GM18517 (cell line): ENCODE data around the gene VSTM4.

Experiments
- ATAC-seq: cut with Tn5 transposase; IDR thresholded peaks from one replicate; pipeline ENCODE4 v1.9.1; 2021; ENCODE audit warnings: mild to moderate bottlenecking, moderate library complexity; ENCODE audit not compliant: unreplicated experiment

VSTM4 gene

DNA sequence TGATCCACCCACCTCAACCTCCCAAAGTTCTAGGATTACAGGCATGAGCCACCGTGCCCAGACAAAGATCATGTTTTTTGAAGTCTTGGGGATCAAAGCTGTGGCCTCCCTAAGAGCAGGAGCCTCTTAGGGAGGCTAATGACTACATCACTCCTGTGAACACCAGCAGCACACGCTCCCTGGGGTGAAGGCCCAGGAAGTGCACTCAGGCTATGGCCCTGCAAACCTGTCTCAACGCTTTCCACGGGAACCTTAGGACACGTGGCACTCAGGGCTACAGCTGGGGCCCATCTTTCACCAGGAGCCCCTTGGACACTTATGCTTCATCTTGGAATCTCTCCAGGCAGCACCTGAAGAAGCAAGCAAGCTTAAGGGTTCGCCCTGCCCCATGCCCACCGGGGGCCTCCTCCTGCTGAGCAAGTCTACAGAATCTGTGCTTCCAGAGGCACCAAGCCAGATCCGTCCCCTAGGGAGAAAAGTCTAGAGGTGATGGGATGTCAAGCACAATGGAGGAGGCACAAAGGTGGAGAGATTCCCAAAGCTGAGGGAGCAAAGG, 18.4 kb downstream of the VSTM4 start:
- ATAC-seq, result no peak

DNA sequence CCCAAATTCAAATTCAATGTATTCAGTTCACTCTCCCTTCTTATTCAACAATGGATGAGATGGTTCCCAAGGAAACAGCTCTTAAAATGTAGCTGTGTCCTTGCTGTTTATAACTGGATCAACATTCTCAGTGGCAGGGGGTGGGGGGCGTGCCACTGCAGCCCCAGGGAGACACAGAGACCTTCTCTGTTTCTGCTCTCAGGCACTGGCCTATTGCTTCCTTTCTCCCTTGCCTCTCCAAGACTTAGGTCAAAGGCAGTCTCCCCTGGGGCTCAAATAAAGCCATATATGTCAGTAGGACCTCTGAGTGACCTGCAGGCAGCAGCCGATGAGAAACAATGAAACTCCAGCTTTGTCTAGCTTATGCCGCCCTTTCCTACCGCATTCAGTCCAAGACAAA, 20.7 kb downstream of the VSTM4 start:
- no peak for ATAC-seq

DNA sequence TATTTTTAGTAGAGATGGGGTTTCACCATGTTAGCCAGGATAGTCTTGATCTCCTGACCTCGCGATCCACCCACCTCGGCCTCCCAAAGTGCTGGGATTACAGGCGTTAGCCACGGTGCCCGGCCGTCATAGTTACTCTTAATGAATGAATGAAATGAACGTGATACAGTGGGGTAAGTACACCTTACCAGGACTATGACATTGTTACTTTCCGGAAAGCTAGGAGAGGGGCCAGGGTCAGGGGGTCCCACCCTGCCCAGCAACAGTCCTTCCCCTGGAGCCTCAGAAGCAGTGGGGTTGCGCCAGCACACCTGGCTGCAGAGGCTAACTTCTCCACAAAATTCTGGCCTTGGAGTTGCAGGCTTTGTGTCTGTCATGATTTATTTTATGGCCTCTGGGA, 21.4 kb downstream of the VSTM4 start:
- ATAC-seq, result no peak

DNA sequence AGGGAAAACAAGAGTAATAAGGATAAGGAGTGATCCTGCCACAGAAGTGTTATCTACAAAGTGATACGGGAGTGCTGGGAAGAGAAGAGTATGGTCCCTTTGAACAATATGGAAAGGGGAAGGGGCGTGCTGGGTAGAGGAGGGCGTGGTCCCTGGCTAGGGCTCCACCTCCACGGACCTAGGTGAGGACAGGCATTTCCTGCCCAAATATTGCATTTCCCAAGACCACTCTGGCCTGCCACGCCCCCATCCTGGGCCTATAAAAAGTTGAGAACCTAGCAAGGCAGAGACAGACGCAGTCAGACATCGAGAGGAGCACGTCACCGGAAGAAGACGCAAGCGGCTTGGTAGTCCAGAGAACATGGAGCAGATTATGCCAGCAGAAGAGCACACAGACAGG, 22.8 kb downstream of the VSTM4 start:
- no peak for ATAC-seq

DNA sequence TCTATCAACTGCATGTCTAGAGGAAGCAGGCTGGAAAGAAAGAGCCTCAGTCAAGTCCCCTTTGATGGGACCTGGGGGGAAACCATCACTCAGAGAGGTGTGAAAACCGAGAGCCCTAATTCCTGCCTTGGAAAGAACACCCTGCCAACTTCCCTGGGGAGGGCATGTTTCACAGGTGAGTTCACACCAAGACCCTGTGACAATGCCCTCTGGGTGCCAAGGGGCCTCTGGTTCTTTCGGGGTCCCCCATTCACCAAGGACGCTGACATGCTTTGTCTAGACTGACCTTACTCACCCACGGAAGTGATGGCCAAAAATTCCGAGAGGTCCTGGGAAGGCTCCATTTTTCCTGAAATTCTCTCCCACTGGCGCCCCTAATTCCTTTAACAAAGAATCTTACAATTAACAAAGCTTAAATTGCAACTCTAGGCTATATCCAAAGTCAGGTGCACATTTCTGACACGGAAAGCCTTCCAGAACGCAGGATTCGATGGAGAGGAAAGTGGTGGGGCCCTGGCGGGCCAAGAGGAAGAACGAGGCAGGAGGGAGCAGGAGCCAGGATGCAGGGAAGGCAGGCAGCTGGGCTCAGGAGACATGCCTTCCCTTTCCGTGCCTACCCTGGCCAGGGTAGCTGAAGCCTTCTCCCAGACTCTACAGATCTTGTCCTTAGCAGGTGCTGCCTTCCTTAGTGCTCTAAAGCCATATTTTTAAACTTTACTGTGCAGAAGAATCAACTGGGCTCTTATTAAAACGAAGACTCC, 23.7 kb downstream of the VSTM4 start:
- ATAC-seq, result no peak

DNA sequence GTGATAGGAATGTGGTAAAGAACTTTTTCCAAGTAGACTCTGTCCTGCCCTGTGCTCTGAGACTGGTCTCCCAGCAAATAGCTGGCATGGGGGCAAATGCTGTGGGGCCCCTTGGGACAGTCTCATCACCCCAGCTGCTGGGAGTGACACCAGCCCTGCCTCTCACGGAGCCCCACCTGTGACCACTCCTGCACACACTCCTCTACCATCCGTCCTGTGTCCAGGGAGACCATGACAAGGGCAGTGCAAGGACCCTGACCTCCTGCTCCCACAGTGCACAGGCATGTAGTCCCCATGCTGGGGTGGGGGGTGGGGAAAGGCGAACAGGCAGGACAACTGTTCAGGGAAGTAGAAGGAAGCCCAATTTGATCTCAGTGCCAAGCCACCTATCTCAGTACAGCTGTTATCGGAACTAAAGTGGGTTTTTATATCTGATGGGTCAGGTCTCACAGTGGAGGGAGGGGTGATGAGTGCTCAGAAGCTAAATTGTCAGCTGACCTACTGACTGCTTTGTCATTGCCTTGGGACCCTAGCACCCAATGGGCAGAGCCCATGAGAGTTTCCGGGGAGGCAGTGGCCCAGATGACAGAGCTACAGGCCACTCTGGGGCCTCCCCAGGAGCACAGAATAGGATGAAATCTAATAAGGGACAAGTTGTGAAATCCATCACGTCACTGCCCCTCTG, 24.5 kb downstream of the VSTM4 start:
- ATAC-seq, result no peak

DNA sequence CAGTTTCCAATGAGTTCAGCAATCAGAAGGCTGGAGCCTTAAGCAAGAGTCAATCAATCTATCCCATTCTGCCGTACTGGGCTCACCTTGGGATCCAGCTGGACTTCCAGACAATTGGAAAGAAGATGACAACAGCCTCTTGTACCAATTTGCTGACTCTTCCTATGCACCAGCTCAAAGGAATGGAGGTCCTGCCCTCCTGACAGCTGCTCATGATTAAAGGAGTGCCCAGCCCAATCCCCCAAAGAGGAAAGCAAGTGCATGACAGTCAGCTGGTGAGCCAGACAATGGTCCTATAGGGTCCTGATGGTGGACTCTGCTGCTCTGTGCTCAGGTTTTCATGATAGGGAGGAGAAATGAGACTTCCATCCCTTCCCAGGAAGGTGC, 25.1 kb downstream of the VSTM4 start:
- no peak for ATAC-seq

DNA sequence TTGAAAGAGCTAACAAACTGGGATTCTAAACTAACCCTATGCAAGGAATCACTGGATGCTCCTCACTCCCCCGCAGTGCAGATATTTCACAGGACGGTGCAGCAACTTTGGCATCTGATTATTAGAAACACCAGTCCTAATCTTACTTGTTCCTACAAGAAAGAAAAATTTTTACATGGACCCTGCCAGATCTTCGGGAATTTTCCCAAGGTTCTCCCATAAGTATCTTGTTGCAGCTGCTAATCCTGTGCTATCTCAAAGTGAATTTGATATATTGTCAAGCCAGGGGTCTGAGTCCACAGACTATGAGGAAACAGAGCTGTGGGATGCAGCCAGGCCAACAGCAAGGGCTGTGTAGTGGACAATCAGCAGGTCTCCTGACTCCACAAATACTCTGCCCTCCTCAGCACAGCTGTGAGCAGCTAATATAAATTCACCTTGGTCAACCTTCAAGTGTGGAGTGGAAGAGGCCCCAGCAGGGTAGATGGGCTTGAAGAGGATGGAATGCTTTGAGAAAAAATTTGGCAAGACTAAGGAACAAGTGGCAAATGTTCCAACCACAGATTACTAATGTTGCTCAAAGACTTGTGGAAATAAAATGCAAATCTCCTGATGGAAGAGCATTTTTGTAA, 25.6 kb downstream of the VSTM4 start:
- ATAC-seq, result no peak

DNA sequence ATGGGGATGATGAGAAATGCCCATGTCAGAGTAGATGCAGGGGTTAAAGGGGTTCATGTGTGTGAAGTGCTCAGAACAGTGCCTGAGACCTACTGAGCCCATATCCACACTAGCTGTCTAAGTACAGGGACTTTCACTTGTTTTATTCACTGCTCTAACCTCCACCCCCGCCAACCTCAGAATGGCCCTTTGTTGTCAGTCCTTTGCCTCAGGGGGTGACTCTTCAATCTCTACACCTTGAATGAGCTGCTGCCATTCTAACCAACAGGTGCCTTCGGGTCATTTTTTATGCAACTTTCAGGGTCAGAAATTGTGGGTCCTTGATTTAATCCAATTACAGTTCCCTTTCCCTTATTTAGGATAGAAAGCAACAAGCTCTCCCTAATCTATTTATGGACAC, 26.2 kb downstream of the VSTM4 start:
- ATAC-seq, result no peak

DNA sequence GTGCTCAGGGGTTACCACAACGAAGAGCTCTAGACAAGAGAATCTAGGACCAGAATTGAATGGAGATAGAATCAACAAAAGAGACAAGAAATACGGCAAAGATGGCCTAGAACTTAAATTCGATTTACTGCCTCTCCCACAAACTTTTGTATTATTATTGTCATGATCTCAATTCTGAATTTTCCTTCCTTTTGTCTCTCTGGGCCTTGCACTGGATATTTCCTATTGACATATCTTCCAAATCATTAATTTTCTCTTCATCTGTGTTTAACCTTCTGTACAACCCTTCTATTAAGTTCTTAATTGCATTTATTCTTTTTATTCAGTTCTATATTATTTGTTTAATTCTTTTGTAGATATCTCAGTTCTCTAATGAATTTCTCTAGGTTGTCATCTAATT, 28.4 kb downstream of the VSTM4 start:
- ATAC-seq, result no peak

DNA sequence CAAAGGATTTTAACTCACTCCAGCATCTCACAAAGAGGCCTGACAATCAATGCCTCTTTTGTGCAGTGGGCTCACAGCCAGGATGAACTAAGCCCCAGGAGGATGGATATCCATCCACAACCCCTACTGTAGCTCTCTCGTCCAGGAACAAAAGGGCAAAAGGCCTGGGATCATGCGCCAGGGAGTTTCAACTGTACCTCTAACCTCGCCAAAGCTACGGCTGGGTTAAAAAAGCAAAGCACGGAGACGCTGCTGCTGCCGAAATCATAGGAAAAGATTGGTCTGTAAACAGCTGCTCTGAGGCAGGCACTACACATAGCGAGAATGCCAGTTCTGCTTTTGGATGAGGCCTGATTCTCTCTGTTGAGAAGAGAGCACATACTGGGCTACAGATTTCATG, 32.1 kb downstream of the VSTM4 start:
- ATAC-seq, result no peak

DNA sequence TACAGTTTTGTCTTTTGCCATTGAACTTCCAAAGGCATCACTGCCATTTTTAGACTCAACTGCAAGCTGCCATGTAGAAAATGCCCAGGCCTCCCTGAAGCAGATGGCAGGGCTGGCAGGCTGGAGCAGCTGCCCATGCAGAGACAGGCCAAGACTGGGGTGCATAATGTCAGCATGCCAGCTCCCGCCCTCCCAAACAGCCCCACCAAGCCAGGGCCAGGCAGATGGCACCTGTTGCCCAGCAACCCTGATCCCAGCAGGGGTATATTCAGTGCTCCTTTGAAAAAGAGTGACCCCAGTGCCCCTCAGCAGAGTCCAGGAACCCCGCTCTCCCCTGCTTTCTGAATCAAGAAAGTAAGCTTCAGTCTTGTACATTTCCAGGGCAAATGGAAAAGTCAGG, 32.6 kb downstream of the VSTM4 start:
- no peak for ATAC-seq

DNA sequence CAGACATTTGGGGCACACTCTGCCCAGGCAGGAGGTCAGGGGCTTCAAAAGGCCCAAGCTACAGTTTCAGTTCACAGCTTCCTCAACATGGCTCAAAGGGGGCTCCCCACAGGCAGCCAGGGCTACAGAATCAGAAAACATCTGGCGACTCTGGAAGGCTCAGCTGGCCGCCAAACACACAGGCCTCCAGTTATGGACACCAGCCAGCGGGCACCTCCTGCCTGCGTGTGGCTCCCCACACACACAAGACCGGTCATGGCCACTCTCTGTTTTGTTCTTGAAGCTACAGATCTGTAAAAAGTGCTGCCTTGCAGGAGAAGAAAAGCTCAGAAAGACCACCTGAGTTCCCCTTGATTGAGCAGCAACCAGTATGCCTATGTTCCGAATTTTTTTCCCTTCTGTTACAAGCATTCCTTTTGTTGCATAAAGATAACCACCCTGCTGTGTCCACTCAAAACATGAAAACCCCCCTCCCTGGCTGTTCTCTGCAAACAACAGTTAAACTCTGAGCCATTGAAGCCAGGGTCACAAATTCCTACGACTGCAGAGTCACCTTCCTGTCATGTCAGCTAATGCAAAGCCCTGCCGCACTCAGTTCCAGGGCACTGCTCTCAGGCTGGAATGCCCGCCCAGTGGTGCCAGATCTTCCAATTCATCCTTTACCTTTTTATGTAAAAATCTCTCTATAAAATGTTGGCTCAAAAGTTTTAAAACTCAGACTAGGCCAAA, 33.6 kb downstream of the VSTM4 start:
- no peak for ATAC-seq

DNA sequence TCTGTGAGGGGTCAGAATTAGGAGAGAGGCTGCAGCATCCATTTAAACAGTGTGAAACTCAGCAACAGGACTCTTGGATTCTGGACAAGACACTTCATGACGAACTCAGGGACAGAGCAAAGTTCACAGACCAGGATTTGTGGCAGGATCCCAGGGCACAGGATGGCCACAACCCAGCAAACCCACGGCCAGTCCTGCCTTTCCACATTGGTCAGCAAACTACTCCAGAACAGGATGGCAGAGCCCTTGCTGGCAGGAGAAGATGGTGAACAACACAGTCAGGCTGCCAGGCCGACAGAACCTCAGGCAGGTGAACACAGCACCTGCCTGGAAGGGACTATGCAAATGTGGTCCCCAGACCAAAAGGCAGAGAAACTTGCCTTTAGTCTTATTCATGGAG, 34.4 kb downstream of the VSTM4 start:
- ATAC-seq, result no peak

DNA sequence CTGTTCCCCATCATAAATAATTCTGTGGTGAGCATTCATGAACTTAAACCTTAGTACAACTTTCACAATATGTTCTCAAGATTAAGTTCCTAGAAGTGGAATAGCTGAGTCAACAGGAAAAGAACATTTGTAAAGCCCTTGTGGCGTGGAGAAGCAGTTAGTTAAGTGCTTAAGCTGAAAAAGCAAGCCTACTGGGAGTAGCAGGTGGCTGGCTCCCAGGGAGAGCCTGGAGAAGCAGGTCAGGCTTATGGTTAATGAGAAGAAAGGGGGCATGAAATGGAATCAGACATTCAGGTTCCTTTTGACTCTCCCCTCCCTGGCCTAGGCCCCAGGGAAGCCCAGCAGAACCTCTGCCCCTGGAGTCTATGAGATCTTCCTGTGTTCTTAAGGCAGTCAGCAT, 35.3 kb downstream of the VSTM4 start:
- no peak for ATAC-seq

DNA sequence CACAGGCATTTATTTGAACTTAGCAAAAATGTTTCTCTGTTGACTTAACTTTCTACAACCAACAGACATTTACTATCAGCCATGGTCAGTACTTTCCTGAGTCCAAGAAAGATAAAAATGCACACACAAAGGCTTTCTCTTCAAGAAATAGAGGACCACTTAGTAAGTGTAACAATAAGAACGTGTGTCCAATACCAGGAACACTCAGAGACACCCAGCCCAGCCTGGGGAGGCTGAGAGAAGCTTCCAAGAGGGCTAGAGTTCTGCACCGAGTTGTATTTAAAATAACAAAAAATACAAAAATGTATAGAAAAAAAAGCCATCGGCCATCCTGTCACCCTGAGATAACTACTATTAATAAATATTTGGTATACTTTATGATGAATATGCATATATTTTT, 35.8 kb downstream of the VSTM4 start:
- no peak for ATAC-seq

DNA sequence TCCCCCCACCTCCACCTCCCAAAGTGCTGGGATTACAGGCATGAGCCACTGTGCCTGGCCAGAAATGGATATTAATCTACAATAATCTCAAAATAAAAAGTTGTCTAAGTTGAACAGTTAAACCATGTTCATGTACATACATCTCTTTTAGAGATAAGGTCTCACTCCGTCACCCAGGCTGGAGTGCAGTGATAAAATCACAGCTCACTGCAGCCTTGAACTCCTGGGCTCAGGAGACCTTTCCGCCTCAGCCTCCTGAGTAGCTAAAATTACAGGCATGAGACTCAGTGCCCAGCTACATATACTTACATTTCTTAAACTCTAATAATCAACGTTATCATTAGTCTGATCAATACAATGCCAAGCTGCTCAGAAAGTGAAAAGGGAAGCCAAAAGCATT, 36.2 kb downstream of the VSTM4 start:
- ATAC-seq, result no peak

DNA sequence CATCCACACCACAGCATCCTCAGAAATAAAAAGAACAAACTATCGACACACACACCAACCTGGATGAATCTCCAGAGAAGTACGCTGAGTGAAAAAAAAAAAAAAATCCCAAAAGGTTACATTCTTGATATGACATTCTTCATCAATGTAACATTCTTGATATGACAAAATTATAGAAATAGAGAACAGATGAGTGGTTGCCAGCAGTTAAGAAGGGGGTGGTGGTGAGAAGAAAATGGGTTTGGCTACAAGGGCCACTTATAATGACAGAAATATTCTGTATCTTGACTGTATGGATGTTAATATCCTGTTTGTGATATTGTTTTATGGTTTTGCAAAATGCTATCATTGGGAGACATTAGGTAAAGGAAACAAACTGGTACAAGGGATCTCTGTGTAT, 36.9 kb downstream of the VSTM4 start:
- ATAC-seq, result no peak

DNA sequence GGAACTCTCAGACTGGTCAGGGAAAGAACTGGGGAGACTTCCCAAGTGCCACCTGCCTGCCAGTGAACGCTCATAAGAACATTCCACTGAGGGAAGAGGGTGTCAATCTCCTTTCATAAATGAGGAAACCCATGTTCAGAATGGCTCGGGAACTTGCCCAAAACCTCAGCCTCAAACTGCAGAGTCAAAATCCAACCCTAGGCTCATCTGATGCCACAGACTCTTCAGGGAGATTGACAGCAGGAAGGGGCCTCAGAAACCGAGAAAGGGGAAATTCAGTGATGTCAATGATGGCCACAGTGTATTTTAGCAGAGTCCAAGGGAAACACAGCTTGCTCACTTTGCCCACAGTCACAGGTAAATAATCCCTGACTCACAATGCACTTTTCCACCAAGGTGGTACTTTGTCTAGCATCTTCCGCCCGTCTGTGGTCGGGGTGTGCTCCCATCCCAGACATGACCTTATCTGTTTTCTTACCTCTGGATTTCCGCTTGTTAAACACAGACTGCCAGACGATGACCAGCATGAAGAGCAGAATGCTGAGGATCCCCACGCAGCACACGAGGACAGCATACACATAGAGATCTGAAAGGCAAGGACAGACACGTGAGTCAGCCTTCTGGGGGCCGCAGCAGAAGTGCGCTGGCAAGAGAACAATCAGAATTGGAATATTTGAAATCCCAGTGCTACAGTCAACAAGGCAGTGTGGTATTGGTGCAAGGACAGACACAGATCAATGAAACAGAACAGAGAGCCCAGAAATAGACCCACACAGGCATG, 38.4 kb downstream of the VSTM4 start:
- ATAC-seq, result peak; percentile 64

DNA sequence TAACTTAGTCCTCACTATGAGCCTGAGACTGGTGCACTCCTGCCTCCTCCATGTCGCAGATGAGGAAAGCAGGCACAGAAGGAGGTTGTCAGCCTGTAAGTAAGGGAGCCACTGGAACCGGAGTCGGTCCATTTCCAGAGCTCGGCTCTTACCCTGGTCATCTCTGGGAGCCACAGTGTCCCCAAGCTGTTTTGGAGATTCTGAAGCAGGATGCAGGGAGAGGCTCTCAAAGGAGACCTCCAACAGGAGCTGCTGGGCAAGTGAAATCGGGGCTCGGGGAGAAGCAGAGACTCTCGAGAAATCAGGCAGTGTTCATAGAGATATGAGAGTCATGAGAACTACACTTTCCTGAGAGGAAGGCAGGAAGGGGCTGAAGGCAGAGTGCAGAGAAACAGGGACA, 39.0 kb downstream of the VSTM4 start:
- no peak for ATAC-seq

DNA sequence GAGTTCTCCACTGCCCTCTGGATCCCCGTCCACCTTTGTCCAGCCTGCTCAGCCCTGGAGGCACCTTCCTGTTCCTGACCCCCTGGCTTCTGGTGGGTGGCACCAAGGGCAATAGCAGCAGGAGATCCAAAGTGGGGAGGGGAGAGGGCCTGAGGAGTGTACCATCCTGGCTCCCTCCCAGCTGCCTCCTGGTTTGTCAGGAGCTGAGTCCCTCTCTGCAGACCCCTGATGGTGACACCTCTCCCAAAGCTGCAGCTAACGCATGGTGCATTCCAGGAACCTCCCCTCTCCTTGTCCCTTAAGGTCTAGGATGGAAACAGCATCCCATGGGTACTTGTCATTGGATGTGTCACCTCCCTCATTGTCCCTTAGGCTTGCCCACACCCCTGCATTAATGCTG, 39.6 kb downstream of the VSTM4 start:
- ATAC-seq, result no peak
